Epithelial cell of proximal tubule (primary cell): ENCODE data around the gene MTO1. TPM values are rescaled to one million over a fixed set of nuclear protein-coding genes. Genes with fewer than 3 reads are reported as not detected.

Experiments used
- DNase-seq: peaks from one replicate; pipeline ENCODE4 v3.0.0-alpha.2; 2011; ENCODE audit warnings: low read depth
- H3K4me3 ChIP-seq: 2 replicates; pipeline ENCODE4 v1.5.1; 2011; ENCODE audit warnings: low read depth, mild to moderate bottlenecking, low read length
- total RNA-seq: library from RNA; depleted of rRNA; stranded (reverse); fragments of >200 nt; gene quantifications from 2 replicates; pipeline ENCODE4 v1.2.3, GENCODE V29; 2015
- TF ChIP-seq, protein P1 (sequence below): conservative IDR thresholded peaks from 2 replicates; pipeline ENCODE4 v1.5.1; 2012; ENCODE audit warnings: low read depth, mild to moderate bottlenecking, low read length

Gene MTO1
- total RNA-seq, 1 donor from 2014 or later = 23.5 TPM

GRCh38 chr6:73520688-73521350, 59.3 kb downstream of the MTO1 start, which contains the start of gene EEF1A1:
Gene EEF1A1, minus strand, starts transcription at chr6:73521032. Its CDS starts 1,006 bp downstream, at chr6:73520026.
- DNase-seq = peak; percentile 90
- TF ChIP-seq, protein P1, sequence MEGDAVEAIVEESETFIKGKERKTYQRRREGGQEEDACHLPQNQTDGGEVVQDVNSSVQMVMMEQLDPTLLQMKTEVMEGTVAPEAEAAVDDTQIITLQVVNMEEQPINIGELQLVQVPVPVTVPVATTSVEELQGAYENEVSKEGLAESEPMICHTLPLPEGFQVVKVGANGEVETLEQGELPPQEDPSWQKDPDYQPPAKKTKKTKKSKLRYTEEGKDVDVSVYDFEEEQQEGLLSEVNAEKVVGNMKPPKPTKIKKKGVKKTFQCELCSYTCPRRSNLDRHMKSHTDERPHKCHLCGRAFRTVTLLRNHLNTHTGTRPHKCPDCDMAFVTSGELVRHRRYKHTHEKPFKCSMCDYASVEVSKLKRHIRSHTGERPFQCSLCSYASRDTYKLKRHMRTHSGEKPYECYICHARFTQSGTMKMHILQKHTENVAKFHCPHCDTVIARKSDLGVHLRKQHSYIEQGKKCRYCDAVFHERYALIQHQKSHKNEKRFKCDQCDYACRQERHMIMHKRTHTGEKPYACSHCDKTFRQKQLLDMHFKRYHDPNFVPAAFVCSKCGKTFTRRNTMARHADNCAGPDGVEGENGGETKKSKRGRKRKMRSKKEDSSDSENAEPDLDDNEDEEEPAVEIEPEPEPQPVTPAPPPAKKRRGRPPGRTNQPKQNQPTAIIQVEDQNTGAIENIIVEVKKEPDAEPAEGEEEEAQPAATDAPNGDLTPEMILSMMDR = no peak

GRCh38 chr6:73521351-73521985, 59.9 kb downstream of the MTO1 start:
- H3K4me3 ChIP-seq = peak overlapping the region; percentile 75
- TF ChIP-seq, protein P1 = no peak
- no peak for DNase-seq

More at GRCh38 chr6:73520688-73521350, 59.3 kb downstream of the MTO1 start, which contains the start of gene EEF1A1:
- peak within 1 kb of the TSS; percentile 75 for H3K4me3 ChIP-seq

DNA sequence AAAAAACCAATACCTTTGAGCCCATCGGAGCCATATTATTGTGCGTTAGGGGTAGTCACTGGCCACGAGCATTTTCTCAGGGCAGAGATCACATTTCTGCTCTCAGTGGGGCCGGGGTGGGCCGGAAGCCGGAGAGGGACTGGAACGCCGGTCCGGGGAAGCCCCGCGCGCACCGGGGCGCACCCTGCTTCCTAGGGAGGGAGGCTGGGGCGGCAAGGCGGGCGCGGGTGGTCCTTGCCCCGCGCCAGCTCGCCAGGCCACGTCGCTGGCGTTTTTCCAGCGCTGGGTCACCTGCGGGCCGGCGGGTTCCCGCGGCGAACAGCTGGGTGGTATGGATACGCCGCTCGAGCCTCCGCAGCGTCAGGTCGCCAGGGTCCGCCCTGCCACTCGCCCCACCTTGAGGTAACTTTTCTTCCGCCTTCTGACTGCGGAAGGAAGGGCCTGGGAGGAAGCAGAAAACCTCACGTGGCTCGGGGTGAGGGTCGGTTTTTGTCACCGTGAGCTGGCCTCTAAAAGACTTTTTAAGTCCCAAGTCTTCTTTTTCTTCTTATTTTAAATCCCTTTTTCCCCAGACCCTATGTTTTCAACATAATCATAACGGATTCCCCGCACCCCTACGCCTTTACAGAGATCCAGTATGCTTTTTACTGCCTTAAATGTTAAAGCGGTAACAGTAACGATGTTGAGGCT, 62.0 kb downstream of the MTO1 start:
- peak overlapping the region; percentile 79 for H3K4me3 ChIP-seq
- TF ChIP-seq, protein P1 = no peak
- no peak for DNase-seq

DNA sequence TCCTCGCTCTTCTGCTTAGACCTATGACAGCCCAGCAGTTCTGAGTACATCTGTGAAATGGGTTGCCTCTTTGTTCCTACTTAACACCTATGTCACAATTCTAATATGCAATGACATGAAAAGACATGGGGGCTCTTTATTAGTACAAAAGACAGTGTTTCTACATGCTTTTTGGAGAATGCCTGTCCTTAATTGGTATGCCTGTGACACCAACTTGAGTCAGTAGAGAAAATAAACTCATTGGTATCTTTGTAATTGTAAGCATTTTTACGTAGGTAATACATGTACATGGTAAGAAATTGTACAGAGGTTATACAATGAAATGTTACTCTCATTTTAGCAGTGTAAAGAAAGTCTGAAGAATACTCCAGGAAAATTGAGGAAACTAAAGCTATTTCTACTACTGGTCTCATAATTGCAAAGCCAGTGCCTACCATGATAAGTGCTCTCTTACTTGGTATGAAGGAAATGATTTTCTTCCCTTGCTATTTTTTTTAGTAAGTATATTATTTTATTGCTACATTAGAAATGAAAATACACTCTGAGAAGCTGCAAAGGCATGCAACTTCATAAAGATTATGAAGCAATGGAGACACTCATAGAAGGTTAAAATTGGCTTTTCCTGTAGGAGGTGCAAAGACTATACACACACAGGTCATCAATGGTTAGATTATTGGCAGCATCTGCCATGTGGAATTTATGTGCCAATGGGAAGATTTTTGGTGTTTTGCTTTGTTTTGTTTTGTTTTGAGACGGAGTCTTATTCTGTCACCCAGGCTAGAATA, 64.2 kb downstream of the MTO1 start:
- TF ChIP-seq, protein P1 = no peak
- DNase-seq = no peak
- no peak overlapping the region for H3K4me3 ChIP-seq

GRCh38 chr6:73528897-73529296, 67.4 kb downstream of the MTO1 start:
- TF ChIP-seq, protein P1 = no peak
- no peak for DNase-seq
- no peak overlapping the region for H3K4me3 ChIP-seq

DNA sequence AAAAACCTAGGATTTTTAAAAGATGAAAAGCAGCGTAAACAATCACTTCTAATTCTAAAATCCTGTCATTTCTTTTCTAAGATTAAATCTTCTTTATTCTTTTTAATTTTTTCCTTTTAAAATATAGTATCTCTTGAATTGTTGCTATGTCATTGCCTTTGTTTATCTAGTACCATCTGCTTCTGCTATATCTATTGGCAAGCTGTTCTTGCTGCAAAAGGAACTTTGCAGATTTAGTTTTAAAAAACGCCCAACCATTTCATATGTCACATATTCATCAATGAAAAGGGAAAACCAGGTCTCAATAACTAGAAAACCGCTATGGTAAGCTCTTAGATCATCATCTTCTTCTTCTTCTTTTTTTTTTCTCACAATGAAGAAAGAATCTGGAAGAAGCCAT, 70.8 kb downstream of the MTO1 start:
- DNase-seq = no peak
- no peak overlapping the region for H3K4me3 ChIP-seq
- TF ChIP-seq, protein P1 = no peak
